HepG2 (cell line): Measurements from ENCODE around the gene RNF5. TPM values are rescaled to one million over a fixed set of nuclear protein-coding genes. Genes with fewer than 3 reads are reported as not detected.
A peak's percentile ranks its signal among the peaks of the same experiment; 100 is the strongest.

ENCODE experiments used
- ATF2 ChIP-seq: sonication (generic); formaldehyde crosslinking; IDR thresholded peaks from 2 replicates; pipeline ENCODE4 v1.4.0; 2020; ENCODE audit warnings: missing genetic modification reagents
- CSRNP2 ChIP-seq: sonication (generic); formaldehyde crosslinking; conservative IDR thresholded peaks from 2 replicates; pipeline ENCODE4 v1.8.0; 2022; ENCODE audit warnings: low read depth, missing genetic modification reagents
- EED ChIP-seq: sonication (generic); formaldehyde crosslinking; IDR thresholded peaks from 2 replicates; pipeline ENCODE4 v1.5.0; 2020; ENCODE audit warnings: mild to moderate bottlenecking, missing genetic modification reagents
- EZH2 ChIP-seq: conservative IDR thresholded peaks from 2 replicates; pipeline ENCODE4 v1.6.1; 2012; ENCODE audit warnings: mild to moderate bottlenecking, low read depth, low read length, moderate library complexity
- FOXC1 ChIP-seq: sonication (generic); formaldehyde crosslinking; IDR thresholded peaks from 2 replicates; pipeline ENCODE4 v1.8.0; 2022; ENCODE audit warnings: mild to moderate bottlenecking, missing genetic modification reagents, borderline replicate concordance
- FOXO4 ChIP-seq: sonication (generic); formaldehyde crosslinking; conservative IDR thresholded peaks from 2 replicates; pipeline ENCODE4 v1.8.1; 2023; ENCODE audit warnings: missing genetic modification reagents
- GABPA ChIP-seq, 2 experiments: IDR thresholded peaks; 2 replicates each; pipeline ENCODE4 v1.6.1; 2011 to 2016; ENCODE audit warnings: low read depth in 2 of 2, low read length in 1 of 2, missing biosample characterization in 1 of 2, missing genetic modification characterization in 1 of 2
- HNF4G ChIP-seq, 2 experiments: sonication (generic) in 1 of 2; formaldehyde crosslinking in 1 of 2; IDR thresholded peaks; 2 replicates each; pipeline versions ENCODE4 v1.4.0 to v1.6.1; 2011 to 2020; ENCODE audit warnings: borderline replicate concordance in 2 of 2, low read depth in 2 of 2, mild to moderate bottlenecking in 2 of 2, low read length in 1 of 2, missing genetic modification reagents in 1 of 2, moderate library complexity in 1 of 2
- HOXA3 ChIP-seq: sonication (generic); formaldehyde crosslinking; IDR thresholded peaks from 2 replicates; pipeline ENCODE4 v1.5.0; 2020; ENCODE audit warnings: missing genetic modification reagents
- IKZF5 ChIP-seq: IDR thresholded peaks from 2 replicates; pipeline ENCODE4 v1.6.1; 2018; ENCODE audit warnings: missing genetic modification reagents, mild to moderate bottlenecking, missing compliant biosample characterization
- REXO4 ChIP-seq: sonication (generic); formaldehyde crosslinking; IDR thresholded peaks from 2 replicates; pipeline ENCODE4 v1.8.0; 2022; ENCODE audit warnings: missing genetic modification reagents, mild to moderate bottlenecking, borderline replicate concordance
- RFX3 ChIP-seq: IDR thresholded peaks from 2 replicates; pipeline ENCODE4 v1.6.1; 2016; ENCODE audit warnings: missing biosample characterization, missing genetic modification reagents
- RFXANK ChIP-seq: IDR thresholded peaks from 2 replicates; pipeline ENCODE4 v1.6.1; 2016
- SMAD9 ChIP-seq: sonication (generic); formaldehyde crosslinking; IDR thresholded peaks from 2 replicates; pipeline ENCODE4 v1.5.1; 2020; ENCODE audit warnings: mild to moderate bottlenecking, missing genetic modification reagents
- STAT6 ChIP-seq: sonication (generic); formaldehyde crosslinking; IDR thresholded peaks from 2 replicates; pipeline ENCODE4 v1.4.0; 2020; ENCODE audit warnings: missing genetic modification reagents, mild to moderate bottlenecking, borderline replicate concordance
- XBP1 ChIP-seq: sonication (generic); formaldehyde crosslinking; IDR thresholded peaks from 2 replicates; pipeline ENCODE4 v1.5.0; 2020; ENCODE audit warnings: missing genetic modification reagents
- ZNF121 ChIP-seq: sonication (generic); formaldehyde crosslinking; IDR thresholded peaks from 2 replicates; pipeline ENCODE4 v1.5.0; 2020; ENCODE audit warnings: mild to moderate bottlenecking, missing genetic modification reagents
- ZNF207 ChIP-seq: fragments of 450-650 bp; IDR thresholded peaks from 2 replicates; pipeline ENCODE4 v1.6.1; 2016; ENCODE audit warnings: antibody characterized with exemption, borderline replicate concordance
- ZNF260 ChIP-seq: sonication (generic); formaldehyde crosslinking; IDR thresholded peaks from 2 replicates; pipeline ENCODE4 v1.4.0; 2020; ENCODE audit warnings: missing genetic modification reagents, low read depth, mild to moderate bottlenecking, borderline replicate concordance
- ZNF282 ChIP-seq: fragments of 450-650 bp; IDR thresholded peaks from 2 replicates; pipeline ENCODE4 v1.6.1; 2018; ENCODE audit not compliant: partially characterized antibody
- ZNF292 ChIP-seq: sonication (generic); formaldehyde crosslinking; IDR thresholded peaks from 2 replicates; pipeline ENCODE4 v1.8.1; 2022; ENCODE audit warnings: mild to moderate bottlenecking, low read depth, missing genetic modification reagents, borderline replicate concordance
- ZNF788 ChIP-seq: sonication (generic); formaldehyde crosslinking; IDR thresholded peaks from 2 replicates; pipeline ENCODE4 v1.5.0; 2020; ENCODE audit warnings: mild to moderate bottlenecking, missing genetic modification reagents, borderline replicate concordance
- ZSCAN25 ChIP-seq: sonication (generic); formaldehyde crosslinking; IDR thresholded peaks from 2 replicates; pipeline ENCODE4 v1.8.0; 2022; ENCODE audit warnings: mild to moderate bottlenecking, missing genetic modification reagents
- polyA plus RNA-seq, 8 experiments: library from polyadenylated mRNA; depleted of rRNA in 3 of 8; stranded (reverse) in 7 of 8; unstranded in 1 of 8; fragments of >200 nt; fragmentation: Illumina TruSeq in 4 of 8; extraction: Trizol in 4 of 8; gene quantifications; 2 replicates each; pipeline versions ENCODE4 v1.2.1 to v1.2.3, GENCODE V29; 2011 to 2016; ENCODE audit warnings: low read depth in 4 of 8, missing spikeins in 1 of 8, mixed read lengths in 1 of 8; ENCODE audit not compliant: insufficient read depth in 1 of 8
- total RNA-seq, 5 experiments: library from RNA; depleted of rRNA; stranded (reverse); fragments of >200 nt; fragmentation: Illumina TruSeq; extraction: Trizol; gene quantifications; 2 replicates each; pipeline ENCODE4 v1.2.3, GENCODE V29; 2016; ENCODE audit warnings: low read depth in 1 of 5

Gene RNF5
- total and polyA plus RNA-seq, 2 of the 13 experiments (the other 11 are each of a cell fraction or from before 2014, with no cell fraction given): 98.0 to 131 TPM

- TF ChIP-seq IKZF5 (CRISPR knock-in tag) (0 out of 2 replicates have a peak, but pooled peaks have one; percentile 75), ZSCAN25 (CRISPR knock-in tag) (0 out of 2 replicates have a peak, but pooled peaks have one; percentile 76), CSRNP2 (CRISPR knock-in tag) (no peak), ZNF788 (CRISPR knock-in tag) (peak; percentile 23; the same call in 1 of the 2 replicates), FOXC1 (CRISPR knock-in tag) (no peak), EZH2 (no peak), REXO4 (CRISPR knock-in tag) (no peak), SMAD9 (0 out of 2 replicates have a peak, but pooled peaks have one; percentile 31), ZNF260 (CRISPR knock-in tag) (no peak), XBP1 (CRISPR knock-in tag) (no peak), ATF2 (no peak), HOXA3 (CRISPR knock-in tag) (no peak), RFX3 (no peak), ZNF282 (no peak), FOXO4 (no peak), ZNF207 (no peak), STAT6 (CRISPR knock-in tag) (no peak), ZNF121 (CRISPR knock-in tag) (no peak), ZNF292 (CRISPR knock-in tag) (no peak), GABPA (IDR thresholded peaks at IDR 0.05; ENCODE audit: low read depth, low read length) (no peak), GABPA (CRISPR knock-in tag; IDR thresholded peaks at IDR 0.05; ENCODE audit: low read depth) (peak; percentile 58; the same call in 1 of the 2 replicates), EED (CRISPR knock-in tag) (no peak), RFXANK (CRISPR knock-in tag) (peak; percentile 24; the same call in 1 of the 2 replicates), HNF4G (IDR thresholded peaks at IDR 0.05; ENCODE audit: borderline replicate concordance, low read depth, low read length) (no peak), HNF4G (CRISPR knock-in tag; IDR thresholded peaks at IDR 0.05; ENCODE audit: borderline replicate concordance, low read depth) (no peak)
Observed at GRCh38 chr6:32195652-32195901, 17.4 kb downstream of the RNF5 start (continued).
